NK-92 (cell line): Measurements from ENCODE around the gene AIMP1.
A peak's percentile ranks its signal among the peaks of the same experiment; 100 is the strongest.

Experiments
- DNase-seq: peaks from one replicate; lab custom pipeline; 2025; ENCODE audit not compliant: unreplicated experiment; lab: John Stamatoyannopoulos, UW

The AIMP1 gene

DNA sequence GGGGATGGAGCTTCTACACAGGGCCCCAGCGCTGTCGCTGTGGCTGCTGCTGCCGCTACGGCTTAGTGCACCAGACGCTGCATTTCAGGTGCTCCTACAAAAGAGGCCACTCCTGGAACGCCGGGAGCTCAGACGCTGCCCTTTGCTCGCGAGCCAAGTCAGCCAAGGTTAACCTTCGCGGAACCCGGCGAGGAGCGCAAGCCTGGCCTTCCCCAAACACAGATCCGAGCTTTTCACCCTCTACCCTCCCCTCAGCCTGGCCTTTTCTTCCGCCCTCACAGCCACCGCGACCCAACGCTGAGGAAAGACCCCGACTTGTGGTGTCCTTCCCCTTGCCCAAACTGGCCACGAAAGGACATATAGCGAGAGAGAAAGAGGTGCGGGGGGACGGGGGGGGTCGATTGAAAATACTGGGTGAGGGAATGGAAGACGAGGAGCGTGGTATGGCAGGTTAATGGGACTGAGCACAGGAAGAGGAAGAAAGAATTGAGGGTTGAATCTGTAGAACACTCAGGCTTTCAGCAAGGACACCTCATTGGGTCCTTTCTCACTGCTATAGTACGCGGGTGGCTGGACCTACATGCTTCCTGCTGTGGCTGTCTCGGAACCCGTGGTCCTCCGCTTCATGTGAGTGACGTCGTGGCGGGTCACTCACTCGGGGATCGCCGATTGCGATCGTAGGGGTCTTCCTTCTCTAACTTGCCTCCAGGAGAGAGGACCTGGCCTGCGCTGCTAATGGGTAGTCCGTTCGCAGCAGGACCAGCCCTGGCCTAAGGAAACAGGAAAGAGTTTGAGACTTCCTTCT lies at the start of gene AIMP1, which contains the start of gene TBCK:
Gene AIMP1 (plus strand): TSS at position 583 of the 805 bp plus-strand sequence. CDS start 8,460 bp downstream, outside the sequence.
Gene TBCK (minus strand): TSS at position 242 of the 805 bp plus-strand sequence. CDS start 7,249 bp downstream, outside the sequence.
- DNase-seq: peak; percentile 23

DNA sequence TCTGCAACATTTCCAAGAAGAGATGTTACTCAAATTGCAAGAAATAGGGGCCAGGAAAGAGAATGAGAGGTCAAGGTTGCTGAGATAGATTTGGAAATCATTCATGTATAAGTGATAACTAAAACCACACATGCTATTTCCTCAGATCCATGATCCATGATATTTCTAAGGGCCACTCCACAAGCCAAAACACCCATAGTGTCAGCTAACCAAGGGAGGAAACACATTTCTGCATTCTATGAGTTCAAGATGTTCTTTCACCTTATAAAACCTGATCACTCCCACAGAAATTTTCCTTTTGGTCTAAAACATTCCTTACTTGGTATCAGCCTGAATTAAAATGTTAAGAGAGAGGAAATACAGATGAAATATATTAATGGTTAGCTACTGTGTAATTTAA lies 47.6 kb upstream of the AIMP1 start:
- DNase-seq: no peak

DNA sequence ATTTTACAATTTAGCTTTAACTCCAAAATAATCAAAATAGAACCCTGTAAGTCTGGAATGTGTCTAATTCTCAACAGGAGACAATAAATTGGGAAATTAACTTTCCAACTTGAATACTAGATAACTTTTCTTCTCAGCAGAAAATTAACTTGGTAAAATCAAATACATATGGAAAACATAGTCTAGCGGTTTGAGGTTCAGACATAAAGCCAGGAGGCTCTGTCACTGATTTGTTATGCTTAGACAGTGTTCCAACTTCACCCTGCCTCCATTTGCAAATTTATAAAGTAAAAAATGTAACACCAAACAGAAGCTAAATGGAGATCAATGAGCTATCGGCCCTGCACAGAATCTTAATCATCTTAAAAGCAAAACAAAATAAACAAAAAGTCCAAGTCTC lies 46.6 kb upstream of the AIMP1 start:
- DNase-seq: no peak

GRCh38 chr4:106270736-106271135 lies 45.6 kb upstream of the AIMP1 start:
- no peak for DNase-seq

GRCh38 chr4:106273831-106274230 lies 42.5 kb upstream of the AIMP1 start:
- no peak for DNase-seq

DNA sequence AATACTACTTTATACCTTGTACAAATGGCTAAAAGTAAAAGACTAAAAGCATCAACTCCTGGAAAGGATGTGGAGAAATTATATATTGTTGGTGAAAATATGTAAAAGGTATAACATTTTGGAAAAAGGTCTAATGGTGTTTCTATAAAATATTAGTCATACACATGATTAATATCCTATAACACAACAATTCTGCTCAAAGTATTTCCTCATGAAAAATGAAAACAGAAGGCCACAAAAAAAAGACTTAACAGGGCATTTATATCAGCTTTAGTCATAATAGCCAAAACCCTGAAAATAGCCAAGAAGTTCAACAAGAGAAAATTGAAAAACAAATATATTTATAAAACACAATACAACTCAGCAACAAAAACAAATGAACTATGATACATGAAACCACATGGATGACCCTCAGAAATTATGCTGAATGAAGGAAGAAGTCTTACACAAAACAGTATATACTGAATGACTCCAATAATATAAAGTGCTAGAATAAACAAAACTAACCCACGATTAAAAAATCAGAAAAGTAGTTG lies 39.1 kb upstream of the AIMP1 start:
- DNase-seq: no peak

DNA sequence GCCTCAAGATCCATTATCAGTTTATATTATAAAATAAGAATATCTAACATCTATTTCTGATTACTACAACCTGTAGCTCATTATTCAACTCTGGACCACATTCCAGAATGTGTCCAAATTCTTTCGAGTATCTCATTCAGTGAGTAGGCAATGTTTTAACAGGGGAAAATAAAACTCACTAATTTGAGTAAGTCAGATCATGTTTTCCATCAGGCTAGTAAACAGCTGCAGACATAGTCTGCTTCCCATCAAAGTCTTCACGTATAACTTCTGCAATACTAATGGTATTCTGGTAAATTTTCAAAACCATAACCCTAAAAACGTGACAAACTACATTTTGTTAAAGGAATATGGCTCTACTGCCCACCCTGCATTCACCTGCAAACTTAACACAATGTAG lies 32.1 kb upstream of the AIMP1 start:
- DNase-seq: no peak

- no peak for DNase-seq
Observed at GRCh38 chr4:106286611-106287010, 29.7 kb upstream of the AIMP1 start.

- DNase-seq: no peak
Observed at GRCh38 chr4:106287353-106287969, 28.9 kb upstream of the AIMP1 start.

GRCh38 chr4:106289737-106290136 lies 26.6 kb upstream of the AIMP1 start:
- DNase-seq: no peak

DNA sequence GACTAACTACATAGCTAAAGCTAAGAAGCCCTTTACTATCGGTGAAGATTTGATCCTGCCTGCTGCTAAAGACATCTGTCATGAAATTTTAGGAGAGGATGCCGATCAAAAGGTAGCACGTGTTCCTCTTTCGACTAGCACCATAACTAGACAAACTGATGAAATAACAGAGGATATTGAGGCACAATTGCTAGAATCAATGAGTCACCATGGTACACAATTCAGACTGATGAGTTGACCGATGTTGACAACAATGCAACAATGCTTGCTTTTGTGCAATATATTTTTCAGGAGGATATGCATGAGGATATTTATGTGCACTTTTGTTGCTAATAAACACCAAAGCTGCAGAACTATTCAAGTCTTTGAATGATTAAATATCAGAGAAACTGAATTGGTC lies 24.7 kb upstream of the AIMP1 start:
- no peak for DNase-seq

DNA sequence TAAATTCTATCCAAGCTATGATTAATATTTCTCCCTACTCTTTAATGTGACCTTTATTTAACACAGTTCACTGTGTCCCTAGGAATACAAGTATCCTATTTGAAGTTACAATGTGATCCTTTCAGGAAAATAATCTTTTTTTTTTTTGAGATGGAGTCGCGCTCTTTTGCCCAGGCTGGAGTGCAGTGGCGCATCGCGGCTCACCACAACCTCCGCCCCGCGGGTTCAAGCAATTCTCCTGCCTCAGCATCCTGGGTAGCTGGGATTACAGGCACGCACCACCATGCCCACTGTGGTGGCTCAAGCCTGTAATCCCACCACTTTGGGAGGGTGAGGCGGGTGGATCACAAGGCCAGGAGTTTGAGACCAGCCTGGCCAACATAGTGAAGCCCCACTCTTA lies 22.3 kb upstream of the AIMP1 start:
- DNase-seq: no peak

DNA sequence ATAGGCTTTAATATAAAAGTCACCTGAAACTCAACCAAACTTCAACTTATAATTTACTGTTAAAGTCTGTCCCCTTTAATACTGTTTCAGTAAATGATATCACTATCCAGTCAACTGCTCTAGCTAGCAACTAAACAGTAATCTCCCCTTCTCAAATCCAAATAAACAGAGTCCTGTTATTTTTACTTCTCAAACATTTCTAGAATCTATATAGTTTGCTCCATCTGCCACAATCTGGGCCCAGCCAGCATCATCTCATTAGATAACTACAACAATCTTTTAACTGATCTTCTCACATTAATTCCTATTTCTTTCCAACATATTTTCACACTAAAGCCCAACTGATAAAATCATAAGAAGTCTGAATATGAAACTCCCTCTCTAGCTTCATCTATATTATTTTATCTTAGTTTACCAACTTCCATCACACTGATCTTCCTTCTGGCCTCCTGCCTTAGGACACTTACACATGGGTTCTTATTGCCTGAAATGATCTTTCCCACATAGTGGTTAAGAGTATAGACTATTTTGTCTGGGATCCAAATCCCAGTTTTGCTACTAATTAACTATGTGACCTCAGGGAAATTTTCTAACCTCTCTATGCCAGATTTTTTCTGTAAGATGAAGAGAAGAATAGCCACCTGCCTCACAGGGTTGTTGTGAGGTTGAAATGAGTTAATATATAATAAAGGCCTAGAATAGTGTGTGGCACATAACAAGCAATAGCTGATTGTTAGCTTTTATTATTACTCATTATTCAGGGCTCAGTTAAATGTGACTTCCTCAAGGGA lies 18.9 kb upstream of the AIMP1 start:
- DNase-seq: no peak

GRCh38 chr4:106299977-106300376 lies 16.4 kb upstream of the AIMP1 start:
- no peak for DNase-seq

DNA sequence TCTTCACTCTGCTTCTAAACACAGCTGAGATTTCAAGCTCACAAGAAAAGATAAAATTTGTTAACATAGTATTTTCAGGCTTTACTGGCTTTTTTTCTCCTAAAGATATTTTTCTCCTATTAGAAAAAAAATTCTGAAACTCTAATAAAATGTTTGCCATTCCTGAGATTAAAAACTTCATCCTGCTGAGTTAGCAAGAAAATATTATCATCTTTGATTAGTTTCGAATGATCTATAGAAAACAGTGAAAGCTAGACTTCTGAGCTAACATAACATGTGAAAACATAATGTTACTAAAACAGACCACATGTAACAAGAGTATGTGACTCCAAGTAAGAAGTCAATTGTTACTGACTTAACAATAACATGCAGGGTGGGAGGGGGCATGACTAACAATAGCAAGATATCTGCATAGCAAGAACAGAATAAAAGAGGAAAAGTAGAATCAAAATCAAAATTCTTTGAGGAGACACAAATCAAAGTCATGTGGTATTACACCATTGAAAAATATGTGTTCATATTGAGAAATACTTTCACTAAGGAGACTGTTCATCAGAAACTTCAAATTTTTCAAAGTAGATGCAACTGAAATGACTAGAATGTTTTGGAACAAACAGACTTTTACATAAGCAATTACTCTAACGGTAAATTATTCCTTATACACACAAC lies 14.8 kb upstream of the AIMP1 start:
- no peak for DNase-seq

DNA sequence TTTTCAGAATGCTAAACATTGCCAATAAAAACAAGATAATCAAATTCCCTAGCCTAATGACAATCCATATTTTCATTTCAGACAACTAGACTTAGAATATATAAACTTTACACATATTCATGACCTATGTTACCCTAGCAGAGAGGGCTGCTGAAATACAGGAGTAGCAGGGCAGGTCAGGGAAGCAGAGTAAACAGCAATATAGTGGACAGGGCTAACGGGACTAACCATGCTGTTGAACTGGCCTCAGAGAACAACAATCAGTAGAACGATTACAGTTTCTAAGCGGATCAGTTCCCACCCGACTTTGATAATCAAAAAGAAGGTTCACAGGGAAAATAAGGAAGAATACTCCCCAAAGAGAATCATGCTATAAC lies 14.3 kb upstream of the AIMP1 start:
- DNase-seq: no peak

DNA sequence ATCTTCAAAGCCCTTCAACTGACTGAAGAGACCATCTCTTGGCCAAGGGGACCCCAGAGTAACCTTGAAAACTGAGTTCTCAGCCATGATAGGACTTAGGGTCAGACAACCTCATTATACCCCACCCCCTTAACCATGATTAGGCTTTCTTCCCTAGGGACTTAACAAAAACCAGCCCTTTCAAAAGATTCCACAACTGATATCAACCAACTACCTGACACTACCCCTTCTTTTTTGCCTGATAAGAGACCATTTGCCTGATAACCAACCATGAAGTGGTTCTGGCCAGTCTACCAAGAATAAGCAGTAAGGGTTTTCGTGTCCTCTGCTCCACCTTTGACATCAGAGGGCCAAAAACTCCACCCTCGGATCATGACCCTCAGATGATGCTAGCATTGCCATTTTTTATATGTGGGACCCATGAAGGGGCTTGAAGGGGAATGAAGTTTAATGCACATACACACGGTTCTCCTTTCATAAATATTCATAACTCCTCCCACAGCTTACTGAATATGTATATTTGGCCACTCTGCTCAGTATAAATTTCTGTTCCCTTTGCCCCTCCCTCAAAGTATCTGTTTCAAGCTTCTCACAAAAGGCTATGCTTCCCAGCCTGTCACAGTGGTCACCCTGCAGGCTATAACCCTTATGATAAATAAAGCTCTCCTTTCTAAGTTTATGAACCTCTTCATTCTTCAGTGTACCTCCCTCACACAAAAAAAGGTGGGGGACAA lies 12.6 kb upstream of the AIMP1 start:
- DNase-seq: no peak

GRCh38 chr4:106304632-106305031 lies 11.7 kb upstream of the AIMP1 start:
- no peak for DNase-seq

DNA sequence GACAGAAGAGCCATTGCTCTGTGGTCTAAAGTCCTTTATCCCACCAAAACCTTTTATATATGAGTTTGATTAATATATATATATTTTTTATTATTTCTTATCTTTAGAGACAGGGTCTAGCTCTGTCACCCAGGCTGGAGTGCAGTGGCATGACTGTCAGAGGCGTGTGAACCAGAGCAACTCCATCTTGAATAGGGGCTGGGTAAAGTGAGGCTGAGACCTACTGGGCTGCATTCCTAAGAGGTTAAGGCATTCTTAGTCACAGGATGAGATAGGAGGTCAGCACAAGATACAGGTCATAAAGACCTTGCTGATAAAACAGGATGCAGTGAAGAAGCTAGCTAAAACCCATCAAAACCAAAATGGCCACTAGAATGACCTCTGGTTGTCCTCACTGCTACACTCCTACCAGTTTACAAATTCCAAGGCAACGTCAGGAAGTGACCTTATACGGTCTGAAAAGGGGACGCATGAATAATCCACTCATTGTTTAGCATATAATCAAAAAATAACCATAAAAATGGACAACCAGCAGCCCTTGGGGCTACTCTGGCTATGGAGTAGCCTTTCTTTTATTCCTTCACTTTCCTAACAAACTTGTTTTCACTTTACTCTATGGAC lies 10.8 kb upstream of the AIMP1 start:
- no peak for DNase-seq

DNA sequence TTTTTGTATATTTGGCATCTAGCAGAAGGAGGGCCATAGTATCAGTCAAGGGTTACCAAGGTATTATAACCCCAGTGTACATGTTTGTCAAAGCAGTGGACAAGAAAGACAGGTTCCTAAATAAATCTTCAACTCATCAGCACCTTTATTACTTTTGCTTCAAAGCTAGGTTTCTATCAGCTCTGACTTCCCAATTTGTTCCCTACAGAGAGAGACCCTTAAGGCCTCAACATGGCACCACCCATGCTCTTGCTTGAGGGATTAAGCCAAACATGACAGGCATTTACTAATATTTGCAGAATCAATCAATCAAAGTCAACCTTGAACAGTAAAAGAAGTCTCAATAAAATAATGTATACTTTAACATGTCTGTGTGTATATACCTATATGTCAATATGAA lies 9.8 kb upstream of the AIMP1 start:
- no peak for DNase-seq
